ENCODE measurements around the gene PAWR.
"Not testable (repeated sequence)": the region's sequence is repeated elsewhere in the genome, so short reads cannot be mapped to it uniquely, and the experiment has no call there.

The PAWR gene

DNA sequence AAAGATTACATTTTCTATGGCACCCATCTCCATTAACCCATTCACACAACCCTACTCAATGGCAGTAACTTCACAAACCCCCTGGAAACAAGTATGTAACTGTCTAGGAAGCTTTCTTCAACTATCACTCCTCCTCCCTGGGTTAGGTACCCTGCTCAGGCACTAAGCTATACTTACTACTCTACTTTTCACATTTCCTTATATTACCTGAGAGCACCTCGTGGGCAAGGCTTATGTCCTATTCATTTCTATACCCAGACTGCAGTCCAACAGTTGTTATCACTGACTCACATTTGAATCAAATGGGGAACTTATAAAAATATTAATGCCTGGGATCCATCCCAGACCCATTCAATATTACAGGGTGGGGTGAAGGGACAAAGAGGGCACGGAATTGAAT is 4.6 kb downstream of the PAWR start:
- DNase-seq: no peak

GRCh38 chr12:79685068-79685467 is 5.7 kb downstream of the PAWR start:
- no peak for DNase-seq

- not testable (repeated sequence) for DNase-seq
Observed at GRCh38 chr12:79684338-79684737, 6.4 kb downstream of the PAWR start.

DNA sequence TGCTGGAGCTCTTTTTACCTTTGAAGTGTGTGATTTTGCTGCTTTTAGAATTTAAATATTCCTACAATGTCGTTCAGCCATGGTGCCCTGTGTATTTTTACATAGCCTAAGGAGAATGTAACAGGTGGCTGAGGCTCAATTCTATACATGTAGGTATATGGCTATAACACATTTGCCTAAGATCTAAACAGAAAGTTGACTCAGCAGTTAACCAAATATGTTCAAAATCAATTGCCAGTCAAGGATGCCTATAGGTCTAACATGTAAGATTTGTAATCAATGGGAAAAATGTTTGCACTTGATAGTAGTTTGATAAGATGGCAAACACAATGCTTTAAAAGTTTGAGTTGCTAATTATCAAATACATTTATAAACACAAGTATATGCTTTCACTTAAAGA is 8.2 kb downstream of the PAWR start:
- no peak for DNase-seq

DNA sequence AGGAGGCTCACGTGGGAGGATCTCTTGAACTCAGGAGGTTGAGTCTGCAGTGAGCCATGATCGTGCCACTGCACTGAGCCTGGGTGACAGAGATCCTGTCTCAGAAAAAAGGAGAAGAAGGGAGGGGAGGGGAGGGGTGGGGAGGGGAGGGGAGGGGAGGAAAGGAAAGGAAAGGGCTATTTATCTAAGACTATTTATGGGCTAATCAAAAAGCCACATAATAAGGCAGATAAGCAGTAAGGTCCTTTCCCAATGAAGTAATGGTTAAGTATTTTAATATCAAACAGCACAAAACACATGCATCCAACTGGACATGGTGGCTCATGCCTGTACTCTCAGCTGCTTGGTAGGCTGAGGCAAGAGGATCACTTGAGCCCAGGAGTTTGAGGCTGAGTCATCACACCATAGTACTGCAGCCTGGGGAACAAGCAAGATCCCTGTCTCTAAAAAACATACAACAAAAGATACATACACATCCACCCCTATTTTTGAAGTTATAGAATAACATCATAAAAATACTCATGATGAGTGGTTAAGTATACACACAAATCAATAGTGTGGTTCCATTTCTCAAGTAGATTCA is 9.7 kb downstream of the PAWR start:
- no peak for DNase-seq

- DNase-seq: no peak
Observed at GRCh38 chr12:79680051-79680450, 10.7 kb downstream of the PAWR start.

DNA sequence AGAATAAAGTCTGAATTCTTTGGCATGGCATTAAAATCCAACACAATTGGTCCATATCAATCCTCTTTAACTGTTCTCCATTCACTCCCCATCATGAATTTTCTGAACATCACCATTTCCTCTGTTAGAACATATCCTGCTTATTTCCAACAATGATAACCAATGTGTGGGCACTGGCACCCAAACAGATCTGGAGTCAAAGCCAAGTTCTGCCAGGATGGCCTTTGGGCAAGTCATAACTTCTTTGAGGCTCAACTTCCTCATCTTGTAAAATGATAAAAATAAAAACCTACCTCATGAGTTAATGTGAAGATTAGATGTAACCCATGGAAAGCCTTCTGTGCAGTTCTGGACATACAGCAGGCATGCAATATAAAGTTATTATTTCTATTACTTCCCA is 12.5 kb downstream of the PAWR start:
- DNase-seq: no peak

DNA sequence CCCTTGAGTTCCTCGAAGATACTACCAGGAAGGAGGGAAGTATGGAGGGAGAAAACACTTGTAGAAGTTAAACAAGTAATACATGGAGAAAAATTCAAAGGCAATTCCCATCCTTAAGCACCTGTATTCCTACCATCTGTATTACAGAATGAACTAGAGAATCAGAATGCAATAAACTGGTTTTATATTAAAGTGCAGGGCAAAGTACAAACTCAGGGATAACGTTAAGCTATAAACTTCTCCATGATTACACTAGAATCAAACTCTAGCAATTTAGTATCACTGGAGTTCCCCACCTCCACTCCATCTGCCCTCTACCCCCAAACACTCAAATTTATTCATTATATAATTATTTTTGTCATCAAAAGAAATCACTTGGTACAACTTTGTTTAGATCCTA is 13.1 kb downstream of the PAWR start:
- DNase-seq: no peak

- no peak for DNase-seq
Observed at GRCh38 chr12:79676579-79676978, 14.2 kb downstream of the PAWR start.

DNA sequence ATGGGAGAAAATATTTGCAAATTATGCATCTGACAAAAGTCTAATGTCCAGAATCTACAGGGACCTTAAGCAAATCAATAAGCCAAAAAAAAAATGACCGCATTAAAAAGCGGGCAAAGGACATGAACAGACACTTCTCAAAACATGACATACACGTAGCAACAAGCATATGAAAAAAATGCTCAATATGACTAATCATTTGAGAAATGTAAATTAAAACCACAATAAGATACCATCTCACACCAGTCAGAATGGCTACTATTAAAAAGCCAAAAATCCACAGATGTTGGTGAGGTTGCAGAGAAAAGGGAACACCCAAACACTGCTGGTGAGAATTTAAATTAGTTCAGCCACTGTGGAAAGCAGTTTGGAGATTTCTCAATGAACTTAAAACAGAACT is 16.1 kb downstream of the PAWR start:
- no peak for DNase-seq

GRCh38 chr12:79673354-79673753 is 17.4 kb downstream of the PAWR start:
- no peak for DNase-seq

DNA sequence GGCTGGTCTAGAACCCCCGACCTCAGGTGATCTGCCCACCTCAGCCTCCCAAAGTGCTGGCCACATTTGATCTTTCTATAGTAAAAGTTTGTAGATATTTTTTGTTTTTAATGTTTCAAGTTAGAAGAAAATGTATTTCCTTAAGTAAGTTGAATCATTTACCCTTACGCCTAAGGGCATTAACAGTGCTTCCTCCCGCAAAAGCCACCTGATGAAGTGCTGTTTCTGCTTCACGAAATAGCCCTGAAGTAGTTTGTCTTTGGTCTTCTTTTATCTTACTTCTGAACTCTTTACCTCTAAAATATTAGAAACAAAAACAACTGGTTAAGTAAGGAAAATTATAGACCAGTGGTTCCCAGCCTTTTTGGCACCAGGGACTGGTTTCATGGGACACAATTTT is 22.7 kb downstream of the PAWR start:
- no peak for DNase-seq

GRCh38 chr12:79665212-79665887 is 25.4 kb downstream of the PAWR start:
- no peak for DNase-seq

- no peak for DNase-seq
Observed at GRCh38 chr12:79664518-79664917, 26.2 kb downstream of the PAWR start.

GRCh38 chr12:79662046-79662811 is 28.5 kb downstream of the PAWR start:
- no peak for DNase-seq

DNA sequence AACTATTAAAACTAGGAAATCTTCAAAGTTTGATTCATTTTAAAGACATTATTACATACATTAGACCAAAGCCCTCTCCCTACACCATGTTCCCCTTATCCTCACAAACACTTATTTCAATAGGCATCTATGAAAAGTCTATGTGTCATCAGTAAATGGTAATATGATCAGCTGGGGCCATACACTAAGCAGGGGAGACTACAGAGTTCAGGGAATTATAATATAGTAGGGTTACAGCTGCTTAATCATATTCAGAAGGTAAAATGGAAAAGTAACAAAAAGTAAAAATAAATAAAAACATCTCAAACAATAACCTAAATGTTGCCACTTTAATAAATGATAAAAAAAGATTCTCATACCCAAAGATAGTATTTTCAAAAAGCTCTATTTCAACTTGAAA is 29.1 kb downstream of the PAWR start:
- no peak for DNase-seq

DNA sequence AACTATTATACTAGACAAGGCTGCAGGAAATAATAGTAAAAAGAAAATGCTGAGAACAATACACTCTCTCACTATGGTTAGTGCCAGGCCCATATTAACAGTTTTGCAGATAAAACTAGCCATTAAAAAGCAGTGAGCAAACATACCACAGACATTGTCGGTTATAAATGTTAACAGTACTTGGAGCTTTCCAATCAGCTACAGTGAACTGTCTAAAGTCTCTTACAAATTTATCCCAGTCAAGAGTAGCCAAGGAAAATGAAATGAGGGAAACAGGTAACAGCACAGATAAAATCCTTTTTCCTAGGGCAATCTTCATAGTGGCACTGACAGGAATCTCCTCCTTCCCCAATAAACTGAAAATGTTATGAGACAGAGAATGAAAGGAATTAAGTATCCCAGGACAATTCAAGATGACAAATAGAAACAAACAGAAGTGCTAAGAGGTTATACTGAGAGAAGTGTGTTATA is 30.8 kb downstream of the PAWR start:
- DNase-seq: no peak

- no peak for DNase-seq
Observed at GRCh38 chr12:79658221-79658620, 32.5 kb downstream of the PAWR start.

GRCh38 chr12:79657136-79657535 is 33.6 kb downstream of the PAWR start:
- DNase-seq: no peak

DNA sequence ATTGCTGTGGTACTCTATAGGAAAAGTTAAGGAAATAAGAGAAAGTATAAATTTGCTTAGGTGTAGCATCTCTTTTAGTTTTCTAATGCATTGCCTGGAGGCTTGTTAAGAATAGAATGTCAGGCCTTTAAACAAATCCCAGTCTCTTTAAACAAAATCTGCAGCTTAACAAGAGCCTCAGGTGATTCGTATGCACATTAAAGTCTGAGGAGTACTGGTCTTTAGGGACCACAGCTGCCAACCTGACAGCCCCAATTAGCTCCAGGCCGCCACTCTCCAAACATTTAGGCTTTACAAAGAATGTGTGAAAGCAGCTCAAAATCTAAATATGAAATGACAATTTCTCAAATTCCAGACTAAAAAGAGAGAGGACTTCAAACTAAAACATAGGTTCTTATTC is 35.7 kb downstream of the PAWR start:
- DNase-seq: no peak

DNA sequence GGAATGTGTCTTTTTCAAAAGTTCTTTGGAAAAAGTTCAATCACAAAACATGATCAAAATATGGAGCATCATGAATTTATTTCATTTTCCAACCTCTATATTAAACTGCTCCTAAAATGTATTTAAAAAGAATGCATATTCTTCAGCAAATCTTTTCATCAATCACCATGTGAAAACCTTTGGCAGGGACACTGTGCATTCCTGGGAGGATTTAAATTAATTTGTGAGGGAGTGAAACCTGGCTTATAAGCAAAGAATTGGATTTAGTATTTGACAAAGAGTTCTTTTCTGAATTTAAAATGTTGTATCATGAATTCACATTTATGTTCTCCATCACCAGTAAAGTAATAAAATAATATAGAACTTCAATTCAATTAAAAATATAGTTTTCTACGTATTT is 38.2 kb downstream of the PAWR start:
- DNase-seq: no peak

- DNase-seq: no peak
Observed at GRCh38 chr12:79650440-79650839, 40.3 kb downstream of the PAWR start.

DNA sequence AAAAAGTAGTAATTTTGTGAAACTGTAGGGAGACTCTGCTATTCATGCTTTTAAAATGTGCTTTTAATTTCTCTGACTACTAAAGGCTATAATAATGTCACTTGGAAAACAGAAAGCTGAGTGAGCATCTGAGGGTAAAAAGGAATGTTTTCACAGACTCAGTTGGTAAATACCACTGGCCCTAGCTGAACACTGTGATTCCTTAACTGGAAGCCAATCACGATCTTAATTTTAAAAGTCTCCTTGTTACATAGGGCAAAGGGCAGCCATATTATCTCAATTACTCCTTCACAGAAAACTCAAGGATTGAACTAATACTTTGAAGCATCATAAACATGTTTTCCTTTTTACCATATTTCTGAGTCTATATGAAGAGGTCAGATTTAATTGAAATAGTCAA is 41.9 kb downstream of the PAWR start:
- DNase-seq: no peak

DNA sequence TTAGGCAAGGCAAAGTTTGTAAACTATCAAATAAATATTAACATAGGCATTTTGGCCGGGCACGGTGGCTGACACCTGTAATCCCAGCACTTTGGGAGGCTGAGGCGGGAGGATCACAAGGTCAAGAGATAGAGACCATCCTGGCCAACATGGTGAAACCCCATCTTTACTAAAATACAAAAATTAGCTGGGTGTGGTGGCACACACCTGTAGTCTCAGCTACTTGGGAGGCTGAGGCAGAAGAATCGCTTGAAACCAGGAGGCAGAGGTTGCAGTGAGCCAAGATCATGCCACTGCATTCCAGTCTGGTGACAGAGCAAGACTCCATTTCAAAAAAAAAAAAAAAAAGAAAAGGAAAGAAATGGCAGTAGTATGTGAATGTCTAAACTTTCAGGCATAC is 43.9 kb downstream of the PAWR start:
- not testable (repeated sequence) for DNase-seq

All from GDM1 (cell line).